GM21528 (cell line): ENCODE results near the gene RBM14.
"Not testable (repeated sequence)": the region's sequence is repeated elsewhere in the genome, so short reads cannot be mapped to it uniquely, and the experiment has no call there.

Experiments
- ATAC-seq: cut with Tn5 transposase; IDR thresholded peaks from one replicate; pipeline ENCODE4 v1.9.1; 2021; ENCODE audit warnings: mild to moderate bottlenecking, moderate library complexity; ENCODE audit not compliant: unreplicated experiment, low FRiP score

RBM14 gene

DNA sequence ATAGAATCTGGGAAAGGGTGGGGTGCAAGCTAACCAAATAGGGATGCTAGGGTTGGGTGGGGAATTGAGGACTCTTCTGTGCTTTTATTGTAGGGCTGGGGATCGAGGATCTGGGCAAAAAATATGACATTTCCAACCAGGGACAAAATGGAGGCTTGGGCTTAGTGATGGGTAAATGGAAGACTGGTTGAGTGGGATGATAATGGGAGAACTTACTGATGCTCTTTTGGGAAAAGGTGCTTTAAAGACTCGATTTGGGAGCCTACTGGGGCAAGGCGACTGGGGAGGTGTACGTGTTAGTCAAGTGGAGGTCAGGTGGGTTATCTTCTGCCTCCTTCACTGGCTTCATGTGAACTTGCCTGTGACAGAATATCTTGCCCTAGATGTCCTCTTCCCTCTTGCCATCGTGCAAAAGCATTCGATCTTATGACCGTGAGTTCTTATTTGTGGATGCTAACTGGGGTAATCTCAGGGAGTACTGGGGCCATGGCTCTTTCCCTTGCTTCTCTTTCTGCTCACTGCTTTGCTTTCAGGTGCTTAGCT lies 11.7 kb downstream of the RBM14 start:
- no peak for ATAC-seq

DNA sequence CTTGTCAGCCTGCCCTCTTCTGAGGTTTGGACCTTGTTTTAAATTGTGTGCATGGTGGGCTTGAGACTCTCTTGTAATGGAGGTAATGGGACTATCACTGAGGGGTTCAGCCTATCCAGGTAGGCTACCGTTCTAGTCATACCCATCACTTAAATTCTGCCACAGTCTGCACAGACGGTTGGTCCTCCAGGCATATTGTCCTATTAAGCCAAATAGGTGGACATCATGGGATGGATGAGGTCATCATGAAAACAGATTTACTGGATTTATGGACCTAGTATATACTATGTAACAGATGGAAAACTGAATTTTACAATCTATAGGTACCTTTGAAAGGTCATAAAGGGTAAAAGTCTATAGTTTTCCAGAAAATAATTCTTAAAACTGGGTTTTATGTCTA lies 12.9 kb downstream of the RBM14 start:
- no peak for ATAC-seq

DNA sequence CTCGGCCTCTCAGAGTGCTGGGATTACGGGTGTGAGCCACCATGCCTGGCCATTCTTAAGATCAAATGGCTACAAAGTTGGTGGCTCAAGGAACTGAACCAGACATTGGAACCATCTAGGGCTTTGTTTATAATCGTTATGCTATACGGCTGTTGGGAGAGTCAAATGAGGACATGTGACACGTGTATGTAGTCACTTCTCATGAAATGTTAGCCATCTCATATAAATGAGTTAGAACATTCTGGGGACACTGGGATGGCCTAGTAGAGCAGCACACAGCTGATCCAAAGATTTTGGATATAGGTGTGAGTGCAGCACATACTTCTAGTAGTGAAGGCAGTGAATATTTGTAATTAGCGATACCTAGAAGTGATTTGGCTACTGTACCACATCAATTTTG lies 15.5 kb downstream of the RBM14 start:
- ATAC-seq = no peak

DNA sequence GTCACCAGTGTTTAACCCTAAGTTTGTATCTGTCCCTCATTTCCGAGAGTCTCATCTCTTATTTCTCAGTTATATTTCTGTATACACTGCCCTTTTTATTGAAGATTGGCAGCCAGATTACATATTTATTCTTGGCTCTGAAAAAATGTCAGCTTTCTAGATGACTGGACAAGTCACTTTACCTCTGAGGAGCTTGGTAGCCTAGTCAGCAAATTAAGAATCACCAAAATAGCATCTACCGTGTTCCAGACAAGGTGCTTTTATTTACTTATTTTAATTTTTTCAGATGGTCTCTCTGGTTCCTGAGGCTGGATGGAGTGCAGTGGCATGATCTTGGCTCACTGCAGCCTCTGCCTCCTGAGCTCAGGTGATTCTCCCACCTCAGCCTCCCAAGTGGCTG lies 16.5 kb downstream of the RBM14 start:
- no peak for ATAC-seq

DNA sequence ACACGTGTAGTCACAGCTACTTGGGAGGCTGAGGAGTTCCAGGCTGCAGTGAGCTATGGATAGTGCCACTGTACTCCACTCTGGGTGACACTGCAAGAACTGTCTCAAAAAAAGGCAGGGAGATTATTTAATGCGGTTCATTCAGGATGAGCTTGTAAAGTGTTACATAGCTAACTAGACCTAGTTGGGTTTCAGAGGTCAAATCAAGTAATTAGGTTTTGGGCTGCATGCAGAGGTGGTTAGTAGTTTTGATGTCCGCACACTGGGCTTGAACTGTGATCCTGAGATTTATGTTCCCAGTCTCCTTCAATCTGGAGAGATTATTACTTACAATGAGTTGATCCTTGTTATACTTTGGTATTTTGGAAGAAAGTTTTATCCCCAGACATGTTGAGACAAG lies 20.0 kb downstream of the RBM14 start:
- no peak for ATAC-seq

DNA sequence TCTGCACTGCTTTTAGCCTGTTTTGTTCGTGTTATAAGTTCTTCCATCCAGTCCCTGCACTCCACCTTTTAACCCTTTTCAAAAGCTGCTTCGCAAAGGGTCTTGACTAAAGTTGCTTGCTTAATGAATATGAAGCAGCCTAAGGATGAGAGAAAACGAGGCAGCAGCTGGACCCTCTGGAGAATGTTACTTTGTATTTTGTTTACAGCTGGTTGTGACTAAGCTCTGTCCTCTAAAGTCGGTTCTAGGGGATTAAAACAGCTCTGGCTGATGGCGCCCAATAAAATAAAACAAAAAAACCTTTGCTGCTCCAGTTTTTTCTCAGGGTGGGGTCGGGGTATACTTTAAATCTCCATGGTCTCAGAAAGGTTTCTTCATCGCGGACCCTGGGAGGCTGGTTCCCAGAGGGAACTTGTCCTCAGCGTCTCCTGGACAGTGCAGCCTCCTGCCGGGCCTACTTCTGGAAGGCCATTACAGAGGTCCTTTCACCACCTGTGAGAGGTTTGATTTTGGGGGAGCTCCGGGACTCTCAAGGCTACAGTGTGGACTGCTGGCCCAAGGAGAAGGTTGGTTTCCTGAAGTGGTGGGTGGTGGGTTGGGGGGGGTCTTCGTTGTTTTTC lies 21.2 kb downstream of the RBM14 start:
- ATAC-seq = no peak

DNA sequence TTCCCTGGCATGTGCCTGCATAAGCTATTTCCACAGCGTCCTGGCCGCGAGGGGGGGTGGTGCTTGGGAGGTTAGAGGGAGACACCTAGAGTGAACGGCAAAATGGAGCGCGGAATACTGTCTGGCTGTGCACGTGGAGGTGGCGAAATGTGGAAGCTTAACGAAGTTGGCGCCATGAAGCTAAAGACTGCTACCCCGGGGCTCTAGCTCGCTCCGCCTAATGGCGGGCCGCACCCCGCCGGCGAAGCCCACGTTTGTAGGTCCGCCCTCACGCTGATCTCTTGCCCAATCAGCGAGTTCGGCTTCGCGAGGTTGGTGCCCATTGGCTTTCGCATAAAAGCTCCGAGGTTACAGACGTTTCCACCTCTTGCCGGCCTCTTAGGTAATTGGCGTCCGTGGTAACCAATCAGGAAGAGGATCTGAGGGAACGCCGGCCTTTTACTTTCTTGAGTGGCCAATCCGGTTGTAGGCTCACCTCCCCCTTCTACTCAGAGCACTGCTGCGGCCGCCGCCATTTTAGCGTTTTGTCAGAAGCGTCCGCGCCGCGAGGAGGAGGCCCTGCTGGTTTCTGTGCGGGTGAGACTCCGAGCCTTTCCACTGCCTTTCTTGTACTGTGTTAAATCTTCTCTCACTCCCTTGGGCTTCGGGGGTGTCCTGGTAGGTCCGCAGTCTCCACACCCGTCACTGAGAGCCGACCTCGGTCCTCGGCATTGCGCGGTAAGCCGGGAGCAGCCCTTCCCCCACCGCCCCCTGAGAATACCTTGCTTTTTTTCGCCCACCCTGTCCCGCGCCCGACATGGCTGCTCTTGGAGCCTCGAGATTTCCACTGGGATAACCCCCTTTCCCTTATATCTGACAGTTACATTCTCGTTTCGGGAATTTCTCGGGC lies 22.0 kb downstream of the RBM14 start, which contains the start of gene RBM4:
TSS of gene RBM4 (plus strand) at position 527 of the 889 bp plus-strand sequence. CDS start 1,009 bp downstream, outside the sequence.
- ATAC-seq = peak; percentile 94

DNA sequence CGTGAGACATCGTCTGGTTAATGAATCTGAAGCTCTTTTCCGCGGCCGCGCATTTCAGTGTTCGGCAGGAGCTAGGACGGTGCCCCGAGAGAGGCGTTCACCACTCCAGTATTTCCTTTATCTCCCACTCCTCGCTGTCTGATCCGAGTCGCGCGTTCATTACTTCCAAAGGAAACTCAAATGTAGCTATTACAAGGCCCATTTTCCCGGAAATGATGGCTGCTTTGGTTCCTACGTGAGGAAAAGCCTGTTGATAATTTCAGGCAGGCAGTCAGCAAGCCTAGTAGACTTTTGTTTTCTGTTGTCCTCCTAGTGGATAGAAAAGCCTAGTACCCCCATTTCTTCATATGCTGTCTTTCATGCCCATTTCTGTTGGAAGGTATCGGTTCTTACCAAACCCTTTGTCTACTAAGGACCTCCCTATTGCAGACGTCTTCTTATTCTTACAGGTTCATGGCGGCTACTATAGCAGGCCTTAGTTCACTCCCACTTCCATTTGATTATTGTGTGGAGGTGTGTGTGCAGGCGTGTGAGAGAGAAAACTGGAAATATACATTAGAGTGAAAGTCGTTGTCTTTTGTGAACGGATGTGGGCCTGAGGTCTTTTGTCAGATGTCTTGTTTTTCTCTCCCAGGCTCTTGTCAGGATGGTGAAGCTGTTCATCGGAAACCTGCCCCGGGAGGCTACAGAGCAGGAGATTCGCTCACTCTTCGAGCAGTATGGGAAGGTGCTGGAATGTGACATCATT lies 22.8 kb downstream of the RBM14 start:
- no peak for ATAC-seq

DNA sequence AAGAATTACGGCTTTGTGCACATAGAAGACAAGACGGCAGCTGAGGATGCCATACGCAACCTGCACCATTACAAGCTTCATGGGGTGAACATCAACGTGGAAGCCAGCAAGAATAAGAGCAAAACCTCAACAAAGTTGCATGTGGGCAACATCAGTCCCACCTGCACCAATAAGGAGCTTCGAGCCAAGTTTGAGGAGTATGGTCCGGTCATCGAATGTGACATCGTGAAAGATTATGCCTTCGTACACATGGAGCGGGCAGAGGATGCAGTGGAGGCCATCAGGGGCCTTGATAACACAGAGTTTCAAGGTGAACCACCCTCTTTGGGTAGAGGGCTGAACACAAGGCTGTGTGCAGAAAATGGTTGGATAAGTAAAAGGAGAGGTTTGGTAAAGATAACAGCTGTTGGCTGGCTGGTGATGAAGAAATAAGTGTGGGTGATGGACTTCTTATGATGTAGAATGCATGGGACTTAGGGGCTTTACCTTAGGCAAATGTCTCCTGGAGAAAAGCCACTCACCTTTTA lies 23.4 kb downstream of the RBM14 start:
- ATAC-seq = not testable (repeated sequence)

DNA sequence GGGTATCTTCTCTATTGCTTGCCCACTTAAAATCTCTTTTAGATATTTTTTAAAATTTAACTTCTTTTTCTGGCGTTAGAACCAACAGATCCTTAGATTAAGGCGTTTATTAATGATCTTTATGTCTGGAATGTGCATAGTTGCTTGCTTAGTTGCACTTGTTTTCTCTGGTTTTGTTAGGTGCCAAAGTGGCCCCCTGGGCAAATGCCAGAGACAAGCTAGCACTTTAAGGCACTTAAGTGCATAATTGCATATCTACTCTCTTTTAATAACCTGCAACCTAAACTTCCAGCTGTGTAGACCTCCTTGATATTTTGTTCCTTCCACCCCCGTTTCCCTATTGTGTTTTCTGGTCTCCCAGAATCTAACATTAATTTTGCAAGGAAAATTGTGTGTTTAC lies 25.4 kb downstream of the RBM14 start:
- no peak for ATAC-seq

DNA sequence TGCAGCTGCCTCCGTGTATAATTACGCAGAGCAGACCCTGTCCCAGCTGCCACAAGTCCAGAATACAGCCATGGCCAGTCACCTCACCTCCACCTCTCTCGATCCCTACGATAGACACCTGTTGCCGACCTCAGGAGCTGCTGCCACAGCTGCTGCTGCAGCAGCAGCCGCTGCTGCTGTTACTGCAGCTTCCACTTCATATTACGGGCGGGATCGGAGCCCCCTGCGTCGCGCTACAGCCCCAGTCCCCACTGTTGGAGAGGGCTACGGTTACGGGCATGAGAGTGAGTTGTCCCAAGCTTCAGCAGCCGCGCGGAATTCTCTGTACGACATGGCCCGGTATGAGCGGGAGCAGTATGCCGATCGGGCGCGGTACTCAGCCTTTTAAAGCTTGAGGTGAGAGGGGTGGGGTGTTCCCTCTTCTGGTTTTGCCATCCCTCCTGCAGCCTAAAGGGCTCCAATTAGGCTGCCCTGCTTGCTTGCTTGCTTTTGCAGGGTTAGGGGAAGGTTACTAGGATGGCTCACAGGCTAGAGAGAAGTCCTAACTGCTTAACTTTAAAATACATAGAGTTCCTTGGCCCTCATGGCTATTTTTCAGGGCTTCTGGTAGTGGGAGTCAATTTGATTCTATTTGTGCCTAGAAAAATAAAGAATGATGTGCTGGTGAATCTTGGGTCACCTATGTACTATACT lies 27.5 kb downstream of the RBM14 start:
- ATAC-seq = no peak

DNA sequence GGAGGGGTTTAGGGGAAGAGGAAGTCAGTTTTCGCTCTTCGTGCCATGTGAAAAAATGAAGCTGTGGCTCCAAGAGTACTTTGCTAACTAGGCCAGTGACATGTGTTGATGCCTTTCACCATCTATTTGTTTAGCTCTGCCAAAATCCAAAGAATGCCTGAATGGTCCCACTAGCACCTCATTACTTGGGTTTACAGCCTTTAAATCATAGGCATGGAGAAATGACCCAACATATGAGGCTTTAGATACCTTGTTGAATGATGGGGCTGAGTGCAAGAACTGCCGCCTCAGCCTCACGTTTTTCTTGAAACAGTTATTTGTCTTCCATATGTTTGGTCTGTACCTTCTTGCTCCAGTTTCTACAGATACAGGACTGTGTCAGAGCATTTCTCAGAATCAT lies 30.4 kb downstream of the RBM14 start:
- ATAC-seq = no peak

DNA sequence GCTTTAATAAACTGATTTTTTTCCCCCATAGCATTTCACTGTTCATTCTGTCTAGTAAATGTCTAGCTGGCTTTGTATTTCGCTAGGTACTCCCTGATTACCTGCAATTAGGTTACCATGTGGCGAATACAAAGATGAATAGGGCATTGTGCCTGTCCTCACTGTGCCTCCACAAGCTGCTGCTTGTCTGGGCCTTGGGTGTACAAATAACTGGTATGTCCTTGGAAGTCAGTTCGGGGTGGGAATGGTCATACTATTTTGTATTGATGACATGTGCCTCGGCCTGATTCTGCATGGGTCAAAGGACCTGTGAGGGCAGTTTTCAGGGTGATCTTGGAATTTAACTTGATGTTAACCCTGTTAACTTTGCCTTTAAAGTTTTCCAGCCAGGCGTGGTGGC lies 33.5 kb downstream of the RBM14 start:
- ATAC-seq = no peak

DNA sequence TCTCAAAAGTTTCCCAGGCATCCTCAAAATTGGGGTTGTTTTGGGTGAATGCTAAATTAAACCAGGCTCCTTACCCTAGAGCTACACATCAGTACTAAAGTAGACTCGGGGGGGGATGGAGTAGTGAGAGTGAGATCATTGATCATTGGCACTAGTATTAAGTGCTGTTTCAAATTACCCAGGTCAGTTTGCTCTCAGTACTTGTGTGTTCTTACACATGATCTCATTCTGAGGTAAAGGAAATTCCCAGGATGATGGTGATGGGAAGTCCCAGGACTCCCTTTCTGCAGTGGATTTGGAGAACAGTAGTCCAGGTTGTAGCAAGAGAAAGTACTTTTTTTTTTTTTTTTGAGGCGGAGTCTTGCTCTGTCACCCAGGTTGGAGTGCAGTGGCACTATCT lies 34.6 kb downstream of the RBM14 start:
- ATAC-seq = no peak

DNA sequence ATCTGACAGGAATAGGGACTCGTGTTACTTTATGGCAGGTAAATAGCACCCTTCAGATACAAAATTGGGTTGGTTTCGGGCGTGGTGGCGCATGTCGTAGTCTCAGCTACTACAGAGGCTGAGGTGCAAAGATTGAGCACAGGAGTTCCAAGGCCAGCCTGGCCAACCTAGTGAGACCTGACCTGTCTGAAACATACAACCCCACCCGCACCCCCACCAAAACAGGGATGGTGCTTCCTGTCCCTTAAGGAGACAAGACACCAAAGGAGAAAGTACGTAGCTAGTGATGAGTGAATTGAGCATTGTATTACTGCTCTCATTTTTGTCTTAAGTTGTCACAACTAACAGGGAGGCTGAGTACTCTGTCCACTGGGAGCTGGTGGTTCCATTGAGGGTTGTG lies 36.2 kb downstream of the RBM14 start:
- ATAC-seq = no peak

DNA sequence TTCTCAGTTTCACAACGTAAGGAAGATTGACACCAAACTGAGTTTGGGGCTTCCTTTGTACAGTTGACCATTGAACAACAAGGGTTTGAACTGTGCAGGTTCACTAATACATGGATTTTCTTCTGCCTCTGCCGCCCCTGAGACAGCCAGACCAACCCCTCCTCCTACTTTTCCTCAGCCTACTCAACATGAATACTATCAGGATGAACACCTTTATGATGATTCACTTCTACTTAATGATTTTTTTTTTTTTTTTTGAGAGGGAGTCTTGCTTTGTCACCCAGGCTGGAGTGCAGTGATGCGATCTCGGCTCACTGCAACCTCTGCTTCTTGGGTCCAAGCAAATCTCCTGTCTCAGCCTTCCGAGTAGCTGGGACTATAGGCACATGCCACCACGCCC lies 36.7 kb downstream of the RBM14 start:
- ATAC-seq = no peak

DNA sequence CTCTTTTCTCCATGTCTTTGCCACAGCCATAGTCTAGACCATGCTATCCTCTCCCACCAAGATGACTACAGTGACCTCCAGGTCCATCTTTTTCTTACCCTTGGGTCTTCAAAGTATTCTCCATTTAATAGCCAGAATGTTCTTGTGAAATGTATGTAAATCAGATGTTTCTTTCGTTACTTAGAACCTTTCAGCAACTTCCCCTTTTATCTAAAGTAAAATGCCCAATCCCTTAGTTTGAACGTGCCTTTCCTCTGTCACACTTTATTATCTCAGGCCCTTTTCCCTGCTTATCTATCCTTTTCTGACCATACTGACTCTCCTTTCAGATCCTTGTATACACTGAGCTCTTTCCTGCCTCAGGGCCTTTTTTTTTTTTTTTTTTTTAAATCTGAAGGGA lies 43.3 kb downstream of the RBM14 start:
- ATAC-seq = no peak

DNA sequence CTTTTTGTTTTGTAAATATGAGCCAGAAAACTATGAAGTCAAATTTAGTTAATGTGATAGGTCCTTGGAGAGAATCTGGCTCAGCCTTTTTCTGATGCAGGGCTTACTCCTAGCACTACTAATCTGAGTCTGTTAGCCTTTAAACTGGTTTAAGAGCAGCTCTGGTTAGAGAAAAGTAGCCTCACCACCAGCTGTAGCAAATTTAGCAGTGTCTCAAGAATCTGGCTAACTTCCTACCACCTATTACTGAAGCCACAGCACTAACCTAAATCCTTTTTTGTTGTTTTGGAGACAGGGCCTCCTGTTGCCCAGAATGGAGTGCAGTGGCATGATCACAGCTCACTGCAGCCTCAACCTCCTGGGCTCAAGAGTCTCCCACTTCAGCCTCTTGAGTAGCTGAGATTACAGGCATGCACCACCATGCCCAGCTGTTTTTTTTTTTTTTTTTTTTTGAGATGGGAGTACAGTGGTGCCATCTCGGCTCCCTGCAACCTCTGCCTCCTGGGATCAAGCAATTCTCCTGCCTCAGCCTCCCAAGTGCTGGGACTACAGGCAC lies 47.4 kb downstream of the RBM14 start:
- ATAC-seq = no peak

DNA sequence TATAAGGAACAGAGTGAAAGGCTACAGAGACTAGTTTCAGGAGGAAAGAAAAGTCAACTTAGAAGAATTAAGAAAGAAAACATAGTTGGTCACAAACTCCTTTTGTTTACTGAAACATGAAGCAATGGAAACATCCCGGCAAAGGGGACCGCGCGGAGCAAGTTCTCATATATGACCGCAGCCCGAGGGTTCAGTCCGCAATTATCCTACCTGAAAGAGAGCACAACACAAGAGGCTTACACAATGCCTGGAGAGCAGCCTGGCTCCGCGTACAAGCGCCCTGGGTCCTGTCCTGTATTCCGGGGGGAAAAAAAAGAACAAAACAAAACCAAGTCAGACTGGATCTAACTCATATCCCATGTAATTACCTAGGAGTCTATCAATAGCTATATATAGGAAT lies 48.9 kb downstream of the RBM14 start:
- ATAC-seq = no peak

DNA sequence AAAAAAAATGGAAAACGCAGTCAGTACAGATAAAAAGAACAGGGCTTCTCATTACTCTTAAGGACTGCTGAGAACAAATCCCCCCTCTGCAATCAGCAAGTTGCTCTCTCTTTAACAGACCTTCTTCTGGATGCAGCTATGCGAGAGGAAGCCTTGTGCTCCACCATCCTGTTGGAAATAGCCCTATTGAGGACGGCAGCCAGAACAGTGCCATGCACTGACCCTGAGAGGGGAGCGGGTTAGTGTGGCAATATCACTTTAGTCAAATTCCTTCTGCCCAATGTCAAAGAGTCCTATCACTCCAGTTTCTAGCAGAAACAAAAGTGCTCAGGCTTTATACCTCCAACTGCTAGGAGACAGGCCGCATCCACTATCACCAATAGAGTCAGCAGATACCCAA lies 54.4 kb downstream of the RBM14 start:
- no peak for ATAC-seq
